PC-3 (cell line): ENCODE measurements around the gene IGLL1. TPM values are rescaled to one million over a fixed set of nuclear protein-coding genes. Genes with fewer than 3 reads are reported as not detected.
"Not testable (repeated sequence)": the region's sequence is repeated elsewhere in the genome, so short reads cannot be mapped to it uniquely, and the experiment has no call there.

Source experiments
- ATAC-seq: fragments of 200-7000 bp; cut with Tn5 transposase; 2 replicates; pipeline ENCODE4 v1.9.1; 2020; ENCODE audit warnings: mild to moderate bottlenecking, moderate library complexity
- BruUV-seq: library from RNA; stranded (reverse); fragments of 400-500 nt; replicated peaks from 2 replicates; lab custom pipeline; 2021; lab: Mats Ljungman, UMichigan
- CTCF ChIA-PET: fragments of 300-600 bp; sonication (Branson Sonifier 250); formaldehyde crosslinking; loops from one replicate; lab custom pipeline; 2022; ENCODE audit warnings: antibody characterized with exemption; lab: Charles Lee
- POLR2A ChIA-PET: fragments of 300-600 bp; sonication (Branson Sonifier 250); formaldehyde crosslinking; loops from one replicate; lab custom pipeline; 2022; ENCODE audit warnings: antibody characterized with exemption; ENCODE audit not compliant: unreplicated experiment; lab: Charles Lee
- DNase-seq: peaks from one replicate; pipeline ENCODE4 v3.0.0-alpha.2; 2015
- H2AFZ ChIP-seq: fragments of 300-600 bp; sonication (generic); 2 replicates; pipeline ENCODE4 v1.6.0; 2016; ENCODE audit warnings: antibody characterized with exemption, low read length
- H3F3A ChIP-seq: fragments of 300-600 bp; sonication (generic); one replicate; pipeline ENCODE4 v1.6.0; 2017; ENCODE audit warnings: antibody characterized with exemption, low read length, control low read depth, mild to moderate bottlenecking; ENCODE audit not compliant: unreplicated experiment
- H3K27ac ChIP-seq: fragments of 300-600 bp; sonication (generic); 2 replicates; pipeline ENCODE4 v1.5.1; 2016; ENCODE audit warnings: mild to moderate bottlenecking, low read length
- H3K27me3 ChIP-seq: fragments of 300-600 bp; sonication (generic); 2 replicates; pipeline ENCODE4 v1.6.1; 2016; ENCODE audit warnings: low read length, mixed read lengths
- H3K36me3 ChIP-seq: fragments of 300-600 bp; sonication (generic); 2 replicates; pipeline ENCODE4 v1.6.1; 2016; ENCODE audit warnings: low read depth, mixed run types, low read length, mixed read lengths
- H3K4me1 ChIP-seq: fragments of 300-600 bp; sonication (generic); 2 replicates; pipeline ENCODE4 v1.5.1; 2016; ENCODE audit warnings: low read length; ENCODE audit not compliant: insufficient read depth
- H3K4me2 ChIP-seq: fragments of 300-600 bp; sonication (generic); 2 replicates; pipeline ENCODE4 v1.6.0; 2016; ENCODE audit warnings: low read length
- H3K4me3 ChIP-seq: fragments of 300-600 bp; sonication (generic); 2 replicates; pipeline ENCODE4 v1.5.1; 2016; ENCODE audit warnings: mild to moderate bottlenecking, low read length, mixed read lengths
- H3K79me2 ChIP-seq: fragments of 300-600 bp; sonication (generic); 2 replicates; pipeline ENCODE4 v1.6.1; 2017; ENCODE audit warnings: low read length, mixed read lengths
- H3K9ac ChIP-seq: fragments of 300-600 bp; sonication (generic); 2 replicates; pipeline ENCODE4 v1.6.0; 2016; ENCODE audit warnings: mild to moderate bottlenecking, low read length
- H3K9me2 ChIP-seq: fragments of 300-600 bp; sonication (generic); replicated peaks from 2 replicates; pipeline ENCODE4 v1.6.1; 2016; ENCODE audit warnings: mixed run types, low read length, mixed read lengths
- H3K9me3 ChIP-seq: fragments of 300-600 bp; sonication (generic); 2 replicates; pipeline ENCODE4 v1.6.1; 2016; ENCODE audit warnings: low read length, mixed read lengths
- H4K20me1 ChIP-seq: fragments of 300-600 bp; sonication (generic); 2 replicates; pipeline ENCODE4 v1.6.1; 2016; ENCODE audit warnings: low read length, mixed read lengths
- CTCF ChIP-seq: fragments of 300-600 bp; sonication (generic); conservative IDR thresholded peaks from 2 replicates; pipeline ENCODE4 v1.5.1; 2017; ENCODE audit warnings: antibody characterized with exemption, low read depth, mild to moderate bottlenecking, low read length
- EZH2 ChIP-seq: fragments of 300-600 bp; sonication (generic); IDR thresholded peaks from one replicate; pipeline ENCODE4 v1.6.1; 2017; ENCODE audit warnings: antibody characterized with exemption, mild to moderate bottlenecking, low read length; ENCODE audit not compliant: unreplicated experiment
- EZH2phosphoT487 ChIP-seq: fragments of 300-600 bp; sonication (generic); IDR thresholded peaks from 2 replicates; pipeline ENCODE4 v1.6.1; 2018; ENCODE audit warnings: mild to moderate bottlenecking, antibody characterized with exemption, low read length, borderline replicate concordance
- intact Hi-C: fragments of 100-400 bp; cut with micrococcal nuclease; formaldehyde crosslinking; loops from 2 replicates; pipeline ENCODE4 v1.9.0; 2023
- total RNA-seq: library from RNA; depleted of rRNA; stranded (reverse); fragments of >200 nt; gene quantifications from 2 replicates; pipeline ENCODE4 v1.2.3, GENCODE V29; 2014

The IGLL1 gene
- total RNA-seq, 1 experiment from 2014 or later, result not detected

GRCh38 chr22:23537830-23538695, 42.0 kb downstream of the IGLL1 start:
- H3K9me3 ChIP-seq, POLR2A ChIA-PET, BruUV-seq, H3K27me3 ChIP-seq, H3K27ac ChIP-seq, H3K9me2 ChIP-seq, H3K9ac ChIP-seq, H3K36me3 ChIP-seq, CTCF ChIA-PET, H3K4me1 ChIP-seq, H3K79me2 ChIP-seq, H4K20me1 ChIP-seq, H3K4me3 ChIP-seq, intact Hi-C loops, ATAC-seq, H3K4me2 ChIP-seq, H2AFZ ChIP-seq, DNase-seq, H3F3A ChIP-seq: not testable (repeated sequence)

DNA sequence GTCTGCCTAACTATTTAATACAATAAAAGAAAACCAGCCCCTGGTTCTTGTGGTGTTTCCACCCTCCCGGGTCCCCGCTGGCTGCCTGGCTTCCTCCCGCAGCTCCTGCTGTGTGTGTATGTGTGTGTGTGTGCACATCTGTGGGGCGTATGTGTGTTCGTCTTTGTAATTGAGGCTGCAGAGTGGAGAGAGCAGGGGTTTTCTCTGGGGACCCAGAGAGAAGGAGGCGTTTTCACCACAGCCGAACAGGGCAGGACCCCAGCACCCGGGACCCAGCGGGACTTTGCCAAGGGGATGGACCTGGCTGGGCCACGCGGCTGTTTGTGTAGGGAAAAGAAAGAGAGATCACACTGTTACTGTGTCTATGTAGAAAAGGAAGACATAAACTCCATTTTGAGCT, 42.7 kb downstream of the IGLL1 start:
- H3K4me1 ChIP-seq, result 0 out of 2 replicates have a peak, but pooled peaks cover 2% of the 10 kb centered on the region
- ChIA-PET CTCF (no interaction called here), POLR2A (no interaction called here)
- H3K9me2 ChIP-seq, result no peaks in the 10 kb centered on the region
- no TSS peak for BruUV-seq
- no peak overlapping the region for H3K4me3 ChIP-seq
- H3K36me3 ChIP-seq, result no peaks in the 10 kb centered on the region
- no peaks in the 10 kb centered on the region for H3K27me3 ChIP-seq
- no peak overlapping the region for H3K9ac ChIP-seq
- TF ChIP-seq EZH2 (no peak), EZH2phosphoT487 (no peak), CTCF (no peak)
- H2AFZ ChIP-seq, result no peak overlapping the region
- ATAC-seq (no peak), DNase-seq (no peak)
- H3K4me2 ChIP-seq, result no peak overlapping the region
- H4K20me1 ChIP-seq, result no peaks in the 10 kb centered on the region
- H3K79me2 ChIP-seq, result no peaks in the 10 kb centered on the region
- no peak overlapping the region for H3K27ac ChIP-seq
- no peaks in the 10 kb centered on the region for H3F3A ChIP-seq
- intact Hi-C loops, result no loop called here
- H3K9me3 ChIP-seq, result no peaks in the 10 kb centered on the region

DNA sequence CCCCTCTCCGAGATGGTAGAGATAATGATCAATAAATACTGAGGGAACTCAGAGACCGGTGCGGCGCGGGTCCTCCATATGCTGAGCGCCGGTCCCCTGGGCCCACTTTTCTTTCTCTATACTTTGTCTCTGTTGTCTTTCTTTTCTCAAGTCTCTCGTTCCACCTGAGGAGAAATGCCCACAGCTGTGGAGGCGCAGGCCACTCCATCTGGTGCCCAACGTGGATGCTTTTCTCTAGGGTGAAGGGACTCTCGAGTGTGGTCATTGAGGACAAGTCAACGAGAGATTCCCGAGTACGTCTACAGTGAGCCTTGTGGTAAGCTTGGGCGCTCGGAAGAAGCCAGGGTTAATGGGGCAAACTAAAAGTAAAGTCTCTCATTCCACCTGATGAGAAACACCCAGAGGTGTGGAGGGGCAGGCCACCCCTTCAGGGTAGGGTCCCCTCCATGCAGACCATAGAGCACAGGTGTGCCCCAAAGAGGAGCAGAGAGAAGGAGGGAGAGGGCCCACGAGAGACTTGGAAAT, 43.2 kb downstream of the IGLL1 start:
- BruUV-seq, result no TSS peak
- Histone ChIP-seq H2AFZ (no peak overlapping the region), H3K79me2 (no peaks in the 10 kb centered on the region), H3K4me3 (no peak overlapping the region), H3K4me1 (0 out of 2 replicates have a peak, but pooled peaks cover 2% of the 10 kb centered on the region), H3K9ac (no peak overlapping the region), H4K20me1 (no peaks in the 10 kb centered on the region), H3F3A (no peaks in the 10 kb centered on the region), H3K27me3 (no peaks in the 10 kb centered on the region), H3K9me2 (no peaks in the 10 kb centered on the region), H3K36me3 (no peaks in the 10 kb centered on the region), H3K4me2 (no peak overlapping the region), H3K27ac (no peak overlapping the region), H3K9me3 (no peaks in the 10 kb centered on the region)
- ChIA-PET POLR2A (no interaction called here), CTCF (no interaction called here)
- TF ChIP-seq CTCF, result no peak
- DNase-seq (no peak), ATAC-seq (no peak)
- intact Hi-C loops, result no loop called here

- H3K27ac ChIP-seq, intact Hi-C loops, H3K4me1 ChIP-seq, H3K79me2 ChIP-seq, H2AFZ ChIP-seq, H3K9me2 ChIP-seq, H3K4me3 ChIP-seq, H3K4me2 ChIP-seq, BruUV-seq, H3K27me3 ChIP-seq, H3K9me3 ChIP-seq, H3F3A ChIP-seq, H4K20me1 ChIP-seq, ATAC-seq, CTCF ChIA-PET, H3K9ac ChIP-seq, H3K36me3 ChIP-seq: not testable (repeated sequence)
- POLR2A ChIA-PET, result interaction anchor here (0.6 kb wide), 1 partner anchor 24 kb away, joined by 5 read pairs; no protein-coding TSS in a partner anchor
- peak; percentile 6 for DNase-seq
Observed at GRCh38 chr22:23535790-23536661, 44.1 kb downstream of the IGLL1 start.
